Activated T-cell treated with anti-CD3 and anti-CD28 coated beads, Interleukin-2, amount 50 U/mL, for 24 hours (primary cell): ENCODE results near the gene DPF3.
A peak's percentile ranks its signal among the peaks of the same experiment; 100 is the strongest.
"Not testable (repeated sequence)": the region's sequence is repeated elsewhere in the genome, so short reads cannot be mapped to it uniquely, and the experiment has no call there.

Source experiments
- DNase-seq: peaks from one replicate; pipeline ENCODE4 v3.0.0-alpha.2; 2020
- H3K27ac Mint-ChIP-seq: 2 replicates; pipeline ENCODE4 v1.8.0; 2020; ENCODE audit warnings: mild to moderate bottlenecking, mixed read lengths
- H3K27me3 Mint-ChIP-seq: 2 replicates; pipeline ENCODE4 v1.8.0; 2020; ENCODE audit warnings: mixed read lengths
- H3K36me3 Mint-ChIP-seq: 2 replicates; pipeline ENCODE4 v1.8.0; 2020; ENCODE audit warnings: low read depth, mixed read lengths
- H3K4me1 Mint-ChIP-seq: 2 replicates; pipeline ENCODE4 v1.8.0; 2020; ENCODE audit warnings: low read depth, mixed read lengths
- H3K4me3 Mint-ChIP-seq: 2 replicates; pipeline ENCODE4 v1.8.0; 2020; ENCODE audit warnings: mild to moderate bottlenecking, moderate library complexity, mixed read lengths
- H3K9me3 Mint-ChIP-seq: 2 replicates; pipeline ENCODE4 v1.8.0; 2020; ENCODE audit warnings: mixed read lengths

DPF3 gene

DNA sequence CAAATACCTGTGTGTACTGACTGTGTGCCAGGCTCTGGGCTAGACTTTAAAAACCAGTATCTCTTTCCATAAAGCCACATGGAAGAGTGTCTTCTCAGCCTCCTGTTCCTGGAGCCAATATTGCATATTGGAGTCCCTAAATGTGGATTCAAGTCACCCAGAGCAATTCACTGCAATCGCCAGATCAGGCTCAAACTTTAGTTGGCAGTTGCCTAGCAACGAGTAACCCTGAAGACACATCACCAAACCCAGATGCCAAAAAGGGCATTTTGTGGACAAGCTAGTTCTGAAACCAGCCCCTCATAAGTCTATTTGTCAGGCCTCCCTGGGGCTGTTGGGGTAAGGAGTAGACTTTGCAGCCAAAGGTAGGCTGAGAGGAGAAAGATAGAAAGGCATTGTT, 13.7 kb downstream of the DPF3 start:
- Mint-ChIP-seq H3K9me3 (no peaks in the 10 kb centered on the region), H3K4me3 (no peak overlapping the region), H3K4me1 (peaks cover 11% of the 10 kb centered on the region), H3K36me3 (no peaks in the 10 kb centered on the region), H3K27me3 (peaks cover 5% of the 10 kb centered on the region), H3K27ac (no peak overlapping the region)
- DNase-seq = no peak

DNA sequence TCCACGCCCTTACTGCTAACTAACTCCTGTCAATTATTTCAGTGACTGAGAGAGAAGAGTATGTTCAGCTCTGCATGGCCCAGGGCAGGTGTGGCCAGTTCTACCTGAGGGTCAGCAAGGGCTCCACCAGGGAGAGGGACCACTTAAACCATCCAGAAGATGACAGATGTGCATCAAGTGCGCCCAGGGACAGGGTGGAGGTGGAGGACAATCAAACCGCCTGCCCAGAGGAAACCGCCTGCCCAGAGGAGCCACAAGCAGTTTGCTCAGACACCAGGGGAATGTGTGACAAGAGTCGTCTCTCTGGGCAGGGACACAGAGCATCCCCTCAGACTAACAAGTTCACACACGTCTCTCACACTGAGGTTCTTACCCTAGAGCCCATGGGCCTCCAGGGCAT, 14.5 kb downstream of the DPF3 start:
- H3K4me1 Mint-ChIP-seq = peaks cover 11% of the 10 kb centered on the region
- H3K36me3 Mint-ChIP-seq = no peaks in the 10 kb centered on the region
- H3K9me3 Mint-ChIP-seq = no peaks in the 10 kb centered on the region
- H3K27ac Mint-ChIP-seq = no peak overlapping the region
- no peak for DNase-seq
- no peak overlapping the region for H3K4me3 Mint-ChIP-seq
- peaks cover 5% of the 10 kb centered on the region for H3K27me3 Mint-ChIP-seq

DNA sequence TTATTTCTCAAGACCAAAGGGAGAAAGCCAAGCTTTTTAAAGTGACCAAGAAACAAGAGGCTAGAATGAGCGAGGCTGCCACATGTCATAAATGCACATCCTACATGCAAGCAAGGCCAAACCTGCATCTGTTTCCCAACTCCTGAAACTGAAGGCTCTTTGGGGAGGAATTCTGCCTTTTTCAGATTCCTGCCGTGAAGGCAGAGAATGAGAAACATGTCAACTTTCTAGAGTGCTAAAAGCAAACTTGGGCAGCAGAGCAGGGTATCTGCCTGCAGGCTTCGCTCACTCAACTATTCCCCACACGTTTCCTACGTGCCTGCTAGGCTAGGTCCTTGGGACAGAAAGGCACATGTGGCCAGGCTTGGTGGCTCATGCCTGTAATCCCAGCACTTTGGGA, 15.2 kb downstream of the DPF3 start:
- H3K27me3 Mint-ChIP-seq = peaks cover 3% of the 10 kb centered on the region
- H3K4me1 Mint-ChIP-seq = peaks cover 7% of the 10 kb centered on the region
- no peaks in the 10 kb centered on the region for H3K9me3 Mint-ChIP-seq
- no peak overlapping the region for H3K4me3 Mint-ChIP-seq
- no peaks in the 10 kb centered on the region for H3K36me3 Mint-ChIP-seq
- no peak overlapping the region for H3K27ac Mint-ChIP-seq
- no peak for DNase-seq

DNA sequence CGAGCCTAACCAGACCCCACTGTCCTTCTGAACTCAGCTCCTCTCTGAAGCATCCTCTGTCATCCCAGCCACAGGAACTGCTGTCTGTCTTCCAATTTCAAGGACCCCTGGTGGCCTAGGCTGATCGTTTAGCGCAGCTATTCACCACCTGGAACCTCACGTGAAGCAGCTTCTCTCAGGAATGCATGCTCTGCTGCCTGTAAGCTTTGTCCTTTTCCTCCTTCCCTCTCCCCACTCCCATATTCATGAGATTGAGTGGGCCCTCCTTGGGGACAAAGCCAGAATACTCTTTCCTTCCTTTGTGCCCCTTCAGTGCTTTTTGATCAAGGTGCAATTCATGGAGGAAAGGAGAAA, 17.2 kb downstream of the DPF3 start:
- no peak for DNase-seq
- Mint-ChIP-seq H3K27ac (peak overlapping the region; percentile 50), H3K9me3 (peaks cover 2% of the 10 kb centered on the region), H3K4me1 (peaks cover 4% of the 10 kb centered on the region), H3K4me3 (no peak overlapping the region), H3K36me3 (no peaks in the 10 kb centered on the region), H3K27me3 (no peaks in the 10 kb centered on the region)

DNA sequence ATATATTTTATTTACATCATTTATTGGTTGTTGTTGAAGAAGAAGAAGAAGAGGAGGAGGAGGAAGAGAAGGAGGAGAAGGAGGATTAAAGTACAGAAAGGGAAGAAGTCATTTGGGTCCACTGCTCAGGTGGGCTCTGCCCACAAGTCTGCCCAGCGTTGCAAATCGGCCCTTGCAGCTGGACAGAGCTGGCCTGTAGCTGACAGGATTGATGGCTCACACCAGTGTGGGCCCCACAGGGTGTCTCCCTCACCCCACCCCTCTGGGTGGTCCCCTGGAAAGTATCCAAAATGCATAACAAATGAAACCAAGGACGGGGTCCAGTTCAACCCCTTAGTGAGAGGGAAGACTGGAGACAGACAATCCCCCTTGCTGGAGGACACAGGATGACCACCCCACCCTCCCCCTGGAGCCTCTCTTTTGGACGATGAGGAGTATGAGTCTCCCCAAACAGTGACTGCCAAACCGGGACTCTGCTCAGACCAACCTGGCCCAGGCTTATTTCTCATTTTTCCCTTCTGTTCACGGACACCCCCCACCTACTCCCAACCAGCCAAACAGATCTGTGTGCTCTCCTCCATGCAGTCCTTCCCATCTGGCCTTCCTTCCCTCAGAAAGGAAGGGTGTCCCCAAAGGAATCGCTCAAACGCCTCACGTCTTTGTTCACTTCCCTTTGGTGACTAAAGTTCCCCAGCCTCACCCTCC, 17.7 kb downstream of the DPF3 start:
- peaks cover 4% of the 10 kb centered on the region for H3K4me1 Mint-ChIP-seq
- H3K27me3 Mint-ChIP-seq = no peaks in the 10 kb centered on the region
- DNase-seq = no peak
- no peaks in the 10 kb centered on the region for H3K36me3 Mint-ChIP-seq
- no peak overlapping the region for H3K27ac Mint-ChIP-seq
- no peak overlapping the region for H3K4me3 Mint-ChIP-seq
- H3K9me3 Mint-ChIP-seq = peaks cover 2% of the 10 kb centered on the region

DNA sequence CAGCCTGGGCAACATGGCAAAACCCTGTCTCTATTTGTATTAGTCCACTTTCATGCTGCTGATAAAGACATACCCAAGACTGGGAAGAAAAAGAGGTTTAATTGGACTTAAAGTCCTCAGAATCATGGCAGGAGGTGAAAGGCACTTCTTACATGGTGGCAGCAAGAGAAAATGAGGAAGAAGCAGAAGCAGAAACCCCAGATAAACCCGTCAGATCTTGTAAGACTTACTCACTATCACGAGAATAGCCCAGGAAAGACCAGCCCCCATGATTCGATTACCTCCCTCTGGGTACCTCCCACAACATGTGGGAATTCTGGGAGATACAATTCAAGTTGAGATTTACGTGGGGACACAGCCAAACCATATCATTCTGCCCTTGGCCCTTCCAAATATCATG, 23.0 kb downstream of the DPF3 start:
- H3K4me1 Mint-ChIP-seq, H3K9me3 Mint-ChIP-seq, H3K36me3 Mint-ChIP-seq, H3K4me3 Mint-ChIP-seq, DNase-seq, H3K27me3 Mint-ChIP-seq, H3K27ac Mint-ChIP-seq: not testable (repeated sequence)

DNA sequence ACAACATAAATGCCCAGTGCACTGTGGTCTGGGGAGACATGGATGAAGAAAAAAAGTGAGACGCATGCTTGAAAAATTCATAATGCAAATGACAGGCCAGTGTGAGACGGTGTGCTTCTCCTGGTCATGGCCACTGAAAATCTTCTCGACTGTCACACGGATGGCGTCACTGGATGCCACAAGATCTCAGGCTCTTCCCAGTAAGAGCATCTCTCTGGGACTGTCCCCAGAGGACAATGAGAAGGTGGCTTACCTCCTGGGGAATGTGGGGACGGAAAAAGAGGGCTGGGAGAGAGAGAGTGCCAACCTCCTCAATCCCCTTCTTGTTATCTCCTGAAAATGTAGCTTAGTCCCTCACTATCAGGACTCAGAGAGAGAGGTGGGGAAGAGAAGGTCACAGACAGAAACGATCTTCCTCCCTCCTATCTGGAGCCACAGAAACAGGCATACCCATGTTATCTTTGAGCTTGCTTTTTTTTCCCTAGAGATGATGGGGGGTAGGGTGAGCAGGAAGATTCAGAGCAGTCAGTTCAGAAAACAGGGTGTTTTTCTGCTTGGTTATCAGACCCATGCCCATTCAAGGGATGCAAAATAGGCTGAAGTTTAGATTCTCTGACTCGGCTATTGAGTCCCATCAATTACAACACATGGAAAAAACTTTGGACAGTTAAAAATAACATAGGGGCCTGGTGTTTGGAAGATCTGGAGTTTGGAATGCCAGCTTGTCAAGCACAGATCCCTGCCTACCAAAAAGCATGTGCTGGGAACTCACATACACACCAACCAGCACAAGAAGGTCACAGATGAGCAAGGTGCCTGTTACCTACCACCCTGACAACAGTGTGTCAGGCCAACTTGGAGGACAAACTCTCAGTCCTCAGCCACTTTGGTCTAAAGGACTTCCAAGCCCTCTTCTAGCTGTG, 24.2 kb downstream of the DPF3 start:
- Mint-ChIP-seq H3K27ac (no peak overlapping the region), H3K36me3 (no peaks in the 10 kb centered on the region), H3K9me3 (peaks cover 2% of the 10 kb centered on the region), H3K4me3 (no peak overlapping the region), H3K4me1 (no peaks in the 10 kb centered on the region), H3K27me3 (no peaks in the 10 kb centered on the region)
- DNase-seq = no peak

DNA sequence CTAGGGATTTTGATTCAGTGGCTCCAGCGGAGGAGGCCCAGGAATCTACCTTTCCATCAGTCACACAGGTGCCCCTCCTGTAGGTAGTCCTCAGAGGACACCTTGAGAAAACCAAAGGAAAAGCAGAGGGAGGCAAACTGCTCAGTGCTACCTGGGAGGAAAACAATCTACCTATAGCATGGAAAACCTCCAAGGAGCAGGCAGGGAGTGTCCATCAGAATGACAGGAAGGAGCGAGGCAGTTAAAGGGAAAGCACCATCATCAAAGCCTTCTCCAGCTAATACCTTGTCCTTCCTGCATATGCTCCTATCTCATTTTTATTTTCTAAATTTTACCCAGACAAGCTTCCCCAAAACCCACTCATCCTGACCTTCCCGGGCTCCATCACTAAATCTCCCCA, 25.4 kb downstream of the DPF3 start:
- no peak overlapping the region for H3K4me3 Mint-ChIP-seq
- H3K27ac Mint-ChIP-seq = no peak overlapping the region
- peaks cover 2% of the 10 kb centered on the region for H3K9me3 Mint-ChIP-seq
- no peaks in the 10 kb centered on the region for H3K36me3 Mint-ChIP-seq
- H3K27me3 Mint-ChIP-seq = no peaks in the 10 kb centered on the region
- no peak for DNase-seq
- no peaks in the 10 kb centered on the region for H3K4me1 Mint-ChIP-seq

DNA sequence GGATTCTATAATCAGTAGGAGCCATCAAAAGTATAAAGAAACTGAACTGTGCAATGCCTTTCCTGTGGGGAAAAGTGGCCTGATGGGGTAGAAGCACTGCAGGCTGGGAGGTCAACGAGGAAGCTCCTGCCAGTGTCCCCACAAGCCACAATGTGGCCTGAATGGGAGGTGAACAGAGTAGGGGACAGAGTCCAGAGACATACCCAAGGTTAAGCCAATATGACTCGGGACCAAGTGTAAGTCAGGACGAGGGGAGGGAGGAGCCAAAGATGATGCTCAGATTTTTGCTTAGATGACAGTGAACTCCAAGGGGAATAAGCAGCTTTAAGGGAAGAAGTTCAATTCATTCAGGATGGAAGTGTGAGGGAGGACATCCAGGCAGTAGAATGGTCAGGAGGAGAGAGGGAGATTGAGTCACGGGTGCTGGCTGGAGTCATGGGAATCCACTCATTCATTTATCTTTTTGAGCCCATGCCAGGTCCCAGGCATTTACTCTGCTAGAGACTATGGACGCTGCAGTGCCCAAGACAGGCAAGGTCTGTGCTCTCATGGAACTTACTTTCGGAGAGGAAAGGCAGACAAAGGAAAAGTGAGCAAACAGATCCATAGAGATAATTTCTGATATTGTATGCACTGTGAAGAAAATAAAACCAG, 29.1 kb downstream of the DPF3 start:
- H3K27ac Mint-ChIP-seq = no peak overlapping the region
- H3K4me3 Mint-ChIP-seq = no peak overlapping the region
- peaks cover 3% of the 10 kb centered on the region for H3K4me1 Mint-ChIP-seq
- no peaks in the 10 kb centered on the region for H3K9me3 Mint-ChIP-seq
- no peak for DNase-seq
- H3K36me3 Mint-ChIP-seq = no peaks in the 10 kb centered on the region
- H3K27me3 Mint-ChIP-seq = no peaks in the 10 kb centered on the region

DNA sequence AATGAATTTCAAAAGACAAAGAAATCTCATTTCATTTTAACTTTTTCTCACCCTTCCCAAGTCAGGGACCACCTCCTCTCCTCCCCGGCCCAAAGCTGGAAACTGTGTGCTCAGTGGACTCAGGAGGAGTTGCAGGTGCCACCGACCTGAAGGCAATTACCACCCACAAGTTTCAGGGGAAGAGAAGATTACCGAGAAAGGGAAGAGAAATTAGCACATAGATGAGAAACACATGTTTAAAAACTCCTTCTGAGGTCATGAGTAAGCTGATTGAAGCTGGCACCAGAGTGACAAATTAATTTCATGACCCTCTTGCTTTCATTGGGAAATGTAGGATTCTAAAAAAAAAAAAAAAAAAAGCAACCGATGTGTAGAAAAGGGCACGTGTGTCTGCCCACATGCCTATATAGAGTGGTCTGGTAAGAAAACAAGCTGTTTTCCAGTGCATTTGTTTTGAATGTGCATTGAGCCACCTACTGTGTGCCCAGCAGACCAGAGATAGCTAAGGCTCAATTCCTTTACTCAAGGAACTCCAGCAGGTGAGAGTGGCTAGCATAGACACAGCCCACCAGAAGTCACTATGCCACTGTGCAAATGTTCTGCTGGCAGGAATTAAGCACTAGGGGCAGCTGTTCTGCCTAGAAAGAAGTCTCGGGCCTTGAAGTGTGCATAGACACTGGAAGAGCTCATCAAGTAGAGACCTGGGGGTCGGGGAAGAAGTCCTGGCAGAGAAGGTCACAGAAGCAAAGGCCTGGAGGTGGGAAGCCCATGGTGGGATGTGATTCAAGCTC, 30.5 kb downstream of the DPF3 start:
- Mint-ChIP-seq H3K9me3 (no peaks in the 10 kb centered on the region), H3K36me3 (no peaks in the 10 kb centered on the region), H3K27ac (no peak overlapping the region), H3K4me1 (peaks cover 3% of the 10 kb centered on the region), H3K4me3 (no peak overlapping the region), H3K27me3 (no peaks in the 10 kb centered on the region)
- DNase-seq = no peak

DNA sequence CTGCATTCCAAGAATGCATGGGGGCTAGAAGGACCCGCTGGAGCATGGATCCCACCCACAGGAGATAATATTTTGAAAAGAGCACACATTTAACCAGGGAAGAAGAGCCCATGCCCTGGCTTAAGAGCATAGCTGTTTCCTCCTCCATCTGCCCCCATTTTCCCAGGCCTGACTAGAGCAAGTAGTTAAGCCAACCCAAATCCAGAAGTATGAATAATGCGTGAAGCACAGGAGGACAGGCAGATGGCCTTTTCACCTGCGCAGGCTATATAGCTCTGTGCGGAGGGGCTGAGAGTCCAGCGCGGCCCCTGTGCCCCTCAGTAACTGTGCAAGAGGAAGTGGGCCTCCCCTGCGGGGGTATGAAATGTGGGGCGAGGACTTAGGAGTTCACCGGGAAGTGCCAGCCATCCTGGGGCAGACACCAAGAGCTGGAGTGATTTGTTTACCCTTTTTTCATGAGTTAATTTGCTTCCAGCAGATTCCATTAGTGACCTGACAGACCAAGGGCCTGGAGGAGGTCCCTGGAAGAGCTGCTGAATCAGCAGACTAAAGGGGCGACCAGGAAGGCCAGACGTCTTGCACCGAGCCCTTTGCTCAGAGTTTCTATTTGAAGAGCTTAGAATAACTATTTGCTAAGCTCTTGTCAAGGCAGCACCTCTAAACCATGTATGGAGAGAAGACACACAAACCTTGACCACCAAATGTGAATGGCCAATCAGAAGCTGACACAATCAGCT, 37.2 kb downstream of the DPF3 start:
- Mint-ChIP-seq H3K4me3 (no peak overlapping the region), H3K9me3 (no peaks in the 10 kb centered on the region)

DNA sequence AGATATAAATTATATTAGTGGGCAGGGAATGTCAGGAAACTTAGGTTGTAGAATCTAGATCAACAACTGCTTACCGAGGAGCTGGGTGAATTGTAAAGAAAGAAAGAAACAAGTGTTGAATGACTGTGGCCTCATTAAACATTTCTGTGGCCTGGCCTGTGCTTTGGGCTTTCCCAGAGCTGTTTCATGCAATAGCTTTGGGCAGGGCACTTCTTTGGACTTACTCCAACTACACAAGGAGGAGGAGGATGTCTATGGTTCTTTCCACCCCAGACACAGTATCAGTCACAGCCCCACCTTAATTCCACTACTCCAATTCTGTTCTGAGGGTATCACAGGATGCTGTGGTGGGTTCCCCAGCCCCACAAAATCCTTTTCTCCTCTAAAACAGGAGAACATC, 38.0 kb downstream of the DPF3 start:
- no peaks in the 10 kb centered on the region for H3K9me3 Mint-ChIP-seq
- H3K4me3 Mint-ChIP-seq = no peak overlapping the region
- H3K27me3 Mint-ChIP-seq = no peaks in the 10 kb centered on the region
- no peaks in the 10 kb centered on the region for H3K4me1 Mint-ChIP-seq
- no peak for DNase-seq
- H3K36me3 Mint-ChIP-seq = no peaks in the 10 kb centered on the region
- H3K27ac Mint-ChIP-seq = no peak overlapping the region

More for the DNA sequence above, 37.2 kb downstream of the DPF3 start:
- Mint-ChIP-seq H3K27me3 (no peaks in the 10 kb centered on the region), H3K27ac (no peak overlapping the region), H3K36me3 (no peaks in the 10 kb centered on the region), H3K4me1 (no peaks in the 10 kb centered on the region)
- no peak for DNase-seq

DNA sequence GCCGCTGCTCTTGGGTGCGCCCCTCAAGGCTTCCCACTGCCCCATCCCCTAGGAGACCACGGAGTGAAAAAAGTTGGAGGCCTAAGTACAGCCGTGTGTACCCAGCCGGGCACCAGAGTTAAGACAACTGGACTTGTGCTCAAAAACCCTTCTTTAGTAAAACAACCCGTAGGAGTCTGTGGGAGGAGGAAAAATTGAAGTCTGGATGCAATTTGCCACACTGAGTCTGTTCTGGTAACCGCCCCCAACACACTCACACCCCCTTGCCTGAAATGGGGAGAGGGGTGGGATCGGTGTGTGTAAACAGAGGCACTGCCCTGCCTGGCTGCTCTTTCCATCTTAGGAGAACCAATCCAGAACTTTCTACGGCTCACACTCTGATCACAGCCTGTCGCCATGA, 41.7 kb downstream of the DPF3 start:
- Mint-ChIP-seq H3K4me1 (no peaks in the 10 kb centered on the region), H3K9me3 (no peaks in the 10 kb centered on the region), H3K4me3 (no peak overlapping the region), H3K36me3 (no peaks in the 10 kb centered on the region), H3K27ac (no peak overlapping the region), H3K27me3 (peaks cover 7% of the 10 kb centered on the region)
- DNase-seq = no peak

DNA sequence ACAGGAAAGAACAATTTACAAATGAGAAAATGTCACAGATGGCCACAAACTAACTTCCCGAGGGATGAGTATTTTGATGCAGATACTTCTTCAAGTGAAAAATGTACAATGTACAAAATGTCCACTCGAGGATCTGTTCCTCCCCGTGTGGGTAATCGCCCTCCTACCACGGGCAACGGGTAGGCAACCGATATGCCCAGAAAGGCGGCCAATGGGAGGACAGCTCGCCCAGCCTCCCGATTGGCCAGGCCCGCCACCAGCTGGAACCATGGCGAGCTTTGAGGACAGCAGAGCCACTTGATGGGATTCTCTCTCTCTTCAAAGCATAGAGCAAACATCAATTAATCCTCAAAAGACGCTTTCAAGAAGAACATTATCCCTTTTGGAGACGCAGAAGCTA, 42.3 kb downstream of the DPF3 start:
- Mint-ChIP-seq H3K9me3 (no peaks in the 10 kb centered on the region), H3K4me3 (no peak overlapping the region), H3K36me3 (no peaks in the 10 kb centered on the region), H3K27ac (no peak overlapping the region), H3K27me3 (peaks cover 7% of the 10 kb centered on the region), H3K4me1 (no peaks in the 10 kb centered on the region)
- no peak for DNase-seq
